IMR-90 (cell line): ENCODE results near the gene NISCH. TPM values are rescaled to one million over a fixed set of nuclear protein-coding genes. Genes with fewer than 3 reads are reported as not detected.

ENCODE experiments used
- ATAC-seq: fragments of 200-7000 bp; cut with Tn5 transposase; 2 replicates; pipeline ENCODE4 v1.9.1; 2020; ENCODE audit warnings: low read depth, mild to moderate bottlenecking, moderate library complexity
- BruUV-seq: library from RNA; stranded (reverse); fragments of 400-500 nt; replicated peaks from 2 replicates; lab custom pipeline; 2021; lab: Mats Ljungman, UMichigan
- CTCF ChIA-PET: fragments of 300-600 bp; formaldehyde crosslinking; extraction: SDS; loops from one replicate; lab custom pipeline; 2021; ENCODE audit warnings: antibody characterized with exemption; lab: Yijun Ruan, JAX
- POLR2A ChIA-PET: fragments of 300-600 bp; sonication (Branson Sonifier 250); formaldehyde crosslinking; loops from one replicate; lab custom pipeline; 2022; ENCODE audit warnings: antibody characterized with exemption; ENCODE audit not compliant: unreplicated experiment; lab: Charles Lee
- DNase-seq: peaks from one replicate; pipeline ENCODE4 v3.0.0; 2013
- H2AFZ ChIP-seq: replicated peaks from 2 replicates; pipeline ENCODE3; 2013; ENCODE audit warnings: low read length, mild to moderate bottlenecking; ENCODE audit not compliant: poor library complexity
- H2AK5ac ChIP-seq: 2 replicates; pipeline ENCODE4 v1.6.1; 2013; ENCODE audit warnings: low read depth, low read length, inconsistent platforms
- H2AK9ac ChIP-seq: replicated peaks from 2 replicates; pipeline ENCODE3; 2013; ENCODE audit warnings: mild to moderate bottlenecking, low read depth, low read length, moderate library complexity; ENCODE audit not compliant: poor library complexity
- H2BK120ac ChIP-seq: 2 replicates; pipeline ENCODE4 v1.6.1; 2013; ENCODE audit warnings: low read depth, low read length, inconsistent platforms
- H2BK15ac ChIP-seq: 3 replicates; pipeline ENCODE4 v1.6.1; 2013; ENCODE audit warnings: low read depth, low read length, inconsistent platforms
- H2BK20ac ChIP-seq: 2 replicates; pipeline ENCODE4 v1.6.1; 2013; ENCODE audit warnings: low read depth, mild to moderate bottlenecking, inconsistent platforms, low read length, moderate library complexity
- H2BK5ac ChIP-seq: 2 replicates; pipeline ENCODE4 v1.6.1; 2013; ENCODE audit warnings: mild to moderate bottlenecking, low read depth, low read length, inconsistent platforms; ENCODE audit not compliant: poor library complexity, severe bottlenecking
- H3K14ac ChIP-seq: replicated peaks from 2 replicates; pipeline ENCODE4 v1.6.1; 2013; ENCODE audit warnings: low read depth, low read length, inconsistent platforms
- H3K18ac ChIP-seq: 2 replicates; pipeline ENCODE4 v1.6.1; 2013; ENCODE audit warnings: low read depth, low read length, control low read depth
- H3K23ac ChIP-seq: 2 replicates; pipeline ENCODE4 v1.6.1; 2013; ENCODE audit warnings: low read depth, low read length, inconsistent platforms
- H3K27ac ChIP-seq: 2 replicates; pipeline ENCODE4 v1.5.1; 2013; ENCODE audit warnings: mild to moderate bottlenecking, control low read depth, low read length; ENCODE audit not compliant: insufficient read depth
- H3K27me3 ChIP-seq: 2 replicates; pipeline ENCODE4 v1.6.1; 2013; ENCODE audit warnings: low read length; ENCODE audit not compliant: control insufficient read depth, insufficient read depth
- H3K36me3 ChIP-seq: 2 replicates; pipeline ENCODE4 v1.6.1; 2013; ENCODE audit warnings: low read length, mixed read lengths; ENCODE audit not compliant: control insufficient read depth, insufficient read depth
- H3K4ac ChIP-seq: 2 replicates; pipeline ENCODE4 v1.6.1; 2013; ENCODE audit warnings: low read depth, low read length, inconsistent platforms
- H3K4me1 ChIP-seq: 2 replicates; pipeline ENCODE4 v1.6.1; 2013; ENCODE audit warnings: low read length, mixed read lengths; ENCODE audit not compliant: control insufficient read depth, insufficient read depth
- H3K4me2 ChIP-seq: 2 replicates; pipeline ENCODE4 v1.6.1; 2013; ENCODE audit warnings: low read depth, mild to moderate bottlenecking, control low read depth, low read length, moderate library complexity
- H3K4me3 ChIP-seq: 2 replicates; pipeline ENCODE4 v1.5.1; 2013; ENCODE audit warnings: low read depth, mild to moderate bottlenecking, control low read depth, low read length, moderate library complexity; ENCODE audit not compliant: insufficient read depth
- H3K56ac ChIP-seq: 2 replicates; pipeline ENCODE4 v1.6.1; 2013; ENCODE audit warnings: low read length, inconsistent platforms; ENCODE audit not compliant: insufficient read depth; ENCODE audit errors: extremely low read depth
- H3K79me1 ChIP-seq, 2 experiments: 2 replicates each; pipeline ENCODE4 v1.6.1; 2013; ENCODE audit warnings: low read length in 2 of 2, inconsistent platforms in 1 of 2, low read depth in 1 of 2
- H3K9ac ChIP-seq: 2 replicates; pipeline ENCODE4 v1.6.1; 2013; ENCODE audit warnings: low read depth, low read length, control low read depth
- H3K9me1 ChIP-seq: 2 replicates; pipeline ENCODE4 v1.6.1; 2013; ENCODE audit warnings: low read length, inconsistent platforms; ENCODE audit not compliant: insufficient read depth
- H3K9me3 ChIP-seq: 2 replicates; pipeline ENCODE4 v1.6.1; 2013; ENCODE audit warnings: low read length; ENCODE audit not compliant: control insufficient read depth, insufficient read depth
- H4K20me1 ChIP-seq: 2 replicates; pipeline ENCODE4 v1.6.1; 2013; ENCODE audit warnings: low read length, inconsistent platforms; ENCODE audit not compliant: insufficient read depth
- H4K5ac ChIP-seq: 2 replicates; pipeline ENCODE4 v1.6.1; 2013; ENCODE audit warnings: mild to moderate bottlenecking, low read depth, low read length, control low read depth
- H4K8ac ChIP-seq, 2 experiments: 2 replicates each; pipeline ENCODE4 v1.6.1; 2013; ENCODE audit warnings: low read depth in 2 of 2, low read length in 2 of 2, control low read depth in 1 of 2, inconsistent platforms in 1 of 2
- H4K91ac ChIP-seq: 2 replicates; pipeline ENCODE4 v1.6.1; 2013; ENCODE audit warnings: low read depth, low read length, inconsistent platforms; ENCODE audit not compliant: insufficient read depth
- BHLHE40 ChIP-seq: fragments of 150-350 bp; IDR thresholded peaks from 2 replicates; pipeline ENCODE4 v1.6.1; 2016; ENCODE audit warnings: mild to moderate bottlenecking, low read depth, low read length
- CEBPB ChIP-seq: IDR thresholded peaks from 2 replicates; pipeline ENCODE4 v1.6.1; 2012; ENCODE audit warnings: low read depth, low read length, improper control_type of control experiment
- FOS ChIP-seq: fragments of 150-350 bp; IDR thresholded peaks from 2 replicates; pipeline ENCODE4 v1.6.1; 2016; ENCODE audit warnings: low read depth, low read length
- MAFK ChIP-seq: IDR thresholded peaks from 2 replicates; pipeline ENCODE4 v1.6.1; 2012; ENCODE audit warnings: low read depth, low read length, improper control_type of control experiment
- MAZ ChIP-seq: IDR thresholded peaks from 2 replicates; pipeline ENCODE4 v1.6.1; 2012; ENCODE audit warnings: low read depth, mild to moderate bottlenecking, low read length, improper control_type of control experiment, moderate library complexity, borderline replicate concordance
- MXI1 ChIP-seq: IDR thresholded peaks from 2 replicates; pipeline ENCODE4 v1.6.1; 2012; ENCODE audit warnings: low read depth, mild to moderate bottlenecking, low read length, moderate library complexity, borderline replicate concordance
- NFE2L2 ChIP-seq: fragments of 150-350 bp; IDR thresholded peaks from 2 replicates; pipeline ENCODE4 v1.6.1; 2016; ENCODE audit warnings: low read depth, mild to moderate bottlenecking, low read length
- POLR2A ChIP-seq: IDR thresholded peaks from 2 replicates; pipeline ENCODE4 v1.6.1; 2012; ENCODE audit warnings: mild to moderate bottlenecking, low read depth, low read length
- RAD21 ChIP-seq: IDR thresholded peaks from 2 replicates; pipeline ENCODE4 v1.6.1; 2012; ENCODE audit warnings: low read length, improper control_type of control experiment
- RCOR1 ChIP-seq: IDR thresholded peaks from 2 replicates; pipeline ENCODE4 v1.6.1; 2012; ENCODE audit warnings: mild to moderate bottlenecking, low read length, improper control_type of control experiment; ENCODE audit not compliant: insufficient replicate concordance
- SMC3 ChIP-seq: fragments of 150-350 bp; IDR thresholded peaks from 2 replicates; pipeline ENCODE4 v1.6.1; 2016; ENCODE audit warnings: low read depth, mild to moderate bottlenecking, antibody characterized with exemption, low read length, moderate library complexity
- WGBS, 2 experiments: methylation state at CpG; one replicate each; pipeline versions ENCODE4 v1.1.5 to v1.1.7; 2013; ENCODE audit warnings: missing lambda C conversion rate in 2 of 2; ENCODE audit not compliant: insufficient read length in 1 of 2; ENCODE audit errors: extremely low coverage in 2 of 2; 5-methylcytosine and 5-hydroxymethylcytosine counted together
- dilution Hi-C: fragments of 300-500 bp; cut with HindIII; formaldehyde crosslinking; loops from one replicate; pipeline ENCODE4 v1.14.3; 2018; ENCODE audit warnings: low sequenced_read_pairs; ENCODE audit not compliant: unreplicated experiment
- in situ Hi-C: fragments of 300-500 bp; cut with MboI; formaldehyde crosslinking; loops from 3 replicates; pipeline ENCODE4 v1.14.3; 2019; ENCODE audit warnings: low sequenced_read_pairs, inconsistent platforms, mixed read lengths
- intact Hi-C: fragments of 100-400 bp; cut with micrococcal nuclease; formaldehyde crosslinking; loops from 2 replicates; pipeline ENCODE4 v1.10.0; 2022
- polyA plus RNA-seq, 3 experiments: library from polyadenylated mRNA; depleted of rRNA; stranded (reverse); fragments of >200 nt; gene quantifications; 2 replicates each; pipeline ENCODE4 v1.2.3, GENCODE V29; 2012; ENCODE audit warnings: low replicate concordance in 1 of 3
- total RNA-seq: library from RNA; depleted of rRNA; stranded (reverse); fragments of >200 nt; gene quantifications from 2 replicates; pipeline ENCODE4 v1.2.3, GENCODE V29; 2012
- TF ChIP-seq, protein P1 (sequence below): fragments of 150-350 bp; IDR thresholded peaks from 2 replicates; pipeline ENCODE4 v1.6.1; 2017; ENCODE audit warnings: mild to moderate bottlenecking, antibody characterized with exemption, low read length, low read depth
- TF ChIP-seq, protein P2 (sequence below): fragments of 150-350 bp; IDR thresholded peaks from 2 replicates; pipeline ENCODE4 v1.6.1; 2016; ENCODE audit warnings: low read depth, mild to moderate bottlenecking, low read length, moderate library complexity, borderline replicate concordance
- TF ChIP-seq, protein P3 (sequence below): conservative IDR thresholded peaks from 2 replicates; pipeline ENCODE4 v1.5.1; 2012; ENCODE audit warnings: mild to moderate bottlenecking, low read depth, low read length, improper control_type of control experiment

Gene NISCH
- total and polyA plus RNA-seq, 2 of the 4 experiments (the other 2 are of a cell fraction) = 36.9 to 86.0 TPM

DNA sequence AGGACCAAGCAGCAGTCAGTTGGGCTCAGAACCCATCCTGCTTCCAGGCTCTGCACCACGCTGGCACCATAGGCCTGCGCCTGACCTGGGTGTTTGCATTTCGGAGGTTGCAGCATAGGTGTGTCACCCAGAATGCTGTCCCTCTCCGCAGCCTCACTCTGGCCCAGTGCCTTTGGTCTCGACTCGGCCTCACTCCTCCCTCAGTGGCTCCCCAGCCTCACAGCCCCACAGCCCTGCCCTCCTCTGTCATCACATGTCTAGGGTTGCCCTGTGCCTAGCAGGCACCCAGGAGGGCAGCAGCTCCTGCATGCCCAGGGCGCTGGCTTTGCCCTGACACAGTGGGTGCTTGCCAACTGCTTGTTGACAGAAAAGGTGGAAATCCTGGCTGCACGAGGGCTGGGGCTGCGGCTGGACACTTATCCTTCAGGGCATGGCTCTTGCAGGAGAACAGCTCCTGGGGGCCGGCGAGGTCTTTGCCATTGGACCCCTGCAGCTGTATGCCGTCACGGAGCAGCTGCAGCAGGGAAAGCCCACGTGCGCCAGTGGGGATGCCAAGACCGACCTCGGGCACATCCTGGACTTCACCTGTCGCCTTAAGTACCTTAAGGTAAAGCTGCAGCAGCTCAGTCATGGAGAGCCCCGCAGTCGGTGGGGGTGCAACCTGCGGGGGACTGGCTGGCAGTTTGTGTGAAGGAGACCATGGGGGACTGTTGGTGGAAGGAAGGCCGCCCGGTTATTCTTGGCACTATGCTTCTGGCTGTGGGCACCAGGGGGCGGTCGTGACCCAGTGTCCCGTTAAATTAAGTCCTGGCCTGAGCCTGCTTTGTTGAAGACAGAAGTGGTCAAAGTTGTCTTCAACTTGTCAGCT lies 16.2 kb downstream of the NISCH start:
- Histone ChIP-seq H2AFZ (peak overlapping the region; percentile 10), H3K14ac (no peak overlapping the region), H3K36me3 (peaks cover 55% of the 10 kb centered on the region), H4K5ac (no peak overlapping the region), H3K9me1 (peaks cover 5% of the 10 kb centered on the region; the same call in 1 of the 2 replicates), H4K20me1 (peaks cover 47% of the 10 kb centered on the region), H3K9ac (no peak overlapping the region), H2AK9ac (peak overlapping the region; percentile 82), H3K27me3 (no peaks in the 10 kb centered on the region), H4K91ac (no peak overlapping the region), H2BK5ac (no peak overlapping the region), H3K56ac (no peak overlapping the region), H2BK20ac (no peak overlapping the region), H3K9me3 (no peaks in the 10 kb centered on the region), H3K4me2 (no peak overlapping the region), H2BK15ac (no peak overlapping the region), H3K4me1 (peaks cover 6% of the 10 kb centered on the region; the same call in 1 of the 2 replicates), H2BK120ac (no peak overlapping the region), H3K4ac (no peak overlapping the region), H3K4me3 (no peak overlapping the region), H2AK5ac (no peak overlapping the region), H3K27ac (no peak overlapping the region), H3K18ac (no peak overlapping the region), H3K79me1 (peaks cover 44 to 61% of the 10 kb centered on the region in 2 experiments), H3K23ac (no peak overlapping the region), H4K8ac (no peak overlapping the region)
- in situ Hi-C loops (no loop called here), intact Hi-C loops (loop anchor here (2.0 to 5.0 kb wide), 2 partner anchors 65 to 211 kb away; partner anchors contain the start of gene UQCC5), dilution Hi-C loops (no loop called here)
- DNase-seq (peak; percentile 30), ATAC-seq (peak; percentile 90)
- ChIA-PET CTCF (interaction anchor here (1.1 kb wide), 1 partner anchor 11 kb away, joined by 3 read pairs; no protein-coding TSS in a partner anchor), POLR2A (no interaction called here)
- 68% methylated on average over 13 of the region's 26 CpGs; no CpG with 5 or more reads in 1 of the 2 experiments for WGBS, 2 experiments
- no TSS peak for BruUV-seq
- TF ChIP-seq RCOR1 = no peak
- TF ChIP-seq CEBPB = no peak
- peak; percentile 68 for TF ChIP-seq RAD21
- TF ChIP-seq, protein P1, sequence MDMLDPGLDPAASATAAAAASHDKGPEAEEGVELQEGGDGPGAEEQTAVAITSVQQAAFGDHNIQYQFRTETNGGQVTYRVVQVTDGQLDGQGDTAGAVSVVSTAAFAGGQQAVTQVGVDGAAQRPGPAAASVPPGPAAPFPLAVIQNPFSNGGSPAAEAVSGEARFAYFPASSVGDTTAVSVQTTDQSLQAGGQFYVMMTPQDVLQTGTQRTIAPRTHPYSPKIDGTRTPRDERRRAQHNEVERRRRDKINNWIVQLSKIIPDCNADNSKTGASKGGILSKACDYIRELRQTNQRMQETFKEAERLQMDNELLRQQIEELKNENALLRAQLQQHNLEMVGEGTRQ = no peak
- no peak for TF ChIP-seq BHLHE40
- TF ChIP-seq MAFK = no peak
- no peak for TF ChIP-seq FOS
- TF ChIP-seq, protein P2, sequence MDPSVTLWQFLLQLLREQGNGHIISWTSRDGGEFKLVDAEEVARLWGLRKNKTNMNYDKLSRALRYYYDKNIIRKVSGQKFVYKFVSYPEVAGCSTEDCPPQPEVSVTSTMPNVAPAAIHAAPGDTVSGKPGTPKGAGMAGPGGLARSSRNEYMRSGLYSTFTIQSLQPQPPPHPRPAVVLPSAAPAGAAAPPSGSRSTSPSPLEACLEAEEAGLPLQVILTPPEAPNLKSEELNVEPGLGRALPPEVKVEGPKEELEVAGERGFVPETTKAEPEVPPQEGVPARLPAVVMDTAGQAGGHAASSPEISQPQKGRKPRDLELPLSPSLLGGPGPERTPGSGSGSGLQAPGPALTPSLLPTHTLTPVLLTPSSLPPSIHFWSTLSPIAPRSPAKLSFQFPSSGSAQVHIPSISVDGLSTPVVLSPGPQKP = no peak
- TF ChIP-seq, protein P3, sequence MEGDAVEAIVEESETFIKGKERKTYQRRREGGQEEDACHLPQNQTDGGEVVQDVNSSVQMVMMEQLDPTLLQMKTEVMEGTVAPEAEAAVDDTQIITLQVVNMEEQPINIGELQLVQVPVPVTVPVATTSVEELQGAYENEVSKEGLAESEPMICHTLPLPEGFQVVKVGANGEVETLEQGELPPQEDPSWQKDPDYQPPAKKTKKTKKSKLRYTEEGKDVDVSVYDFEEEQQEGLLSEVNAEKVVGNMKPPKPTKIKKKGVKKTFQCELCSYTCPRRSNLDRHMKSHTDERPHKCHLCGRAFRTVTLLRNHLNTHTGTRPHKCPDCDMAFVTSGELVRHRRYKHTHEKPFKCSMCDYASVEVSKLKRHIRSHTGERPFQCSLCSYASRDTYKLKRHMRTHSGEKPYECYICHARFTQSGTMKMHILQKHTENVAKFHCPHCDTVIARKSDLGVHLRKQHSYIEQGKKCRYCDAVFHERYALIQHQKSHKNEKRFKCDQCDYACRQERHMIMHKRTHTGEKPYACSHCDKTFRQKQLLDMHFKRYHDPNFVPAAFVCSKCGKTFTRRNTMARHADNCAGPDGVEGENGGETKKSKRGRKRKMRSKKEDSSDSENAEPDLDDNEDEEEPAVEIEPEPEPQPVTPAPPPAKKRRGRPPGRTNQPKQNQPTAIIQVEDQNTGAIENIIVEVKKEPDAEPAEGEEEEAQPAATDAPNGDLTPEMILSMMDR = peak; percentile 60
- no peak for TF ChIP-seq MAZ
- no peak for TF ChIP-seq POLR2A
- TF ChIP-seq SMC3 = peak; percentile 57
- no peak for TF ChIP-seq NFE2L2
- TF ChIP-seq MXI1 = no peak
